SK-N-MC (cell line): ENCODE measurements around the gene XRCC1.

Experiments used
- EZH2 ChIP-seq: fragments of 200-600 bp; sonication (generic); IDR thresholded peaks from one replicate; pipeline ENCODE4 v1.6.1; 2017; ENCODE audit warnings: antibody characterized with exemption
- FOXP2 ChIP-seq: optimal IDR thresholded peaks from 2 replicates; pipeline ENCODE3; 2011; ENCODE audit warnings: mild to moderate bottlenecking, moderate library complexity; ENCODE audit not compliant: insufficient read depth; ENCODE audit errors: extremely low read length, control extremely low read depth
- POLR2AphosphoS5 ChIP-seq: IDR thresholded peaks from 2 replicates; pipeline ENCODE4 v1.6.1; 2012; ENCODE audit warnings: mild to moderate bottlenecking, low read depth, low read length, borderline replicate concordance

DNA sequence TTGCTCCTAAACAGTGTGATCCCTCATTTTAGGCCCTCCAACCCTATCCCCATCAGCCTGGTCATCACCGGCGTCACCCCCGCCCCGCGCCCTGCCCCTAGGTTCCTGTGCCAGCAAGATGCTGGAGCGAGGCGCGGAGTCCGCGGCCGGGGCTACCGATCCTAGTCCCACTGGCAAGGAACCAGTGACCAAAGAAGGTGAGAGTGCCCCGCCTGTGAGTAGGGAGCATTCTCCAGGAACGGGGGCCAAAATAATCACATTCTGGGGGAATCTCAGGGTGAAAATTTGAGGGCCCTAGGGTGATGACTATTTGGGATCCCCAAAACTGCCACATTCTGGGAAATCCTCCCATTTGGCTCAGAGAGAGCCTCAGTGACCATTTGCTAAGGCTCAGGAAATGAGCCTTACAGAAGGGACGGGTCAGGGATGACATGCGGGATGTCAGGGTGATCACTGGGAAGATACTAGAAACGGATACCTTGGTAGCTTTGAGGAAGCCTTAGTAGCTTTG, 41.0 kb downstream of the XRCC1 start:
- TF ChIP-seq EZH2 (no peak), POLR2AphosphoS5 (no peak), FOXP2 (no peak)
